ENCODE measurements around the gene COL23A1. TPM values are rescaled to one million over a fixed set of nuclear protein-coding genes. Genes with fewer than 3 reads are reported as not detected.
"Not testable (repeated sequence)": the region's sequence is repeated elsewhere in the genome, so short reads cannot be mapped to it uniquely, and the experiment has no call there.

COL23A1 gene
- total and polyA plus RNA-seq, 2 experiments from 2014 or later: 4.8 to 8.2 TPM

GRCh38 chr5:178587763-178588611 is 2.2 kb downstream of the COL23A1 start:
- H3K27ac ChIP-seq (ENCODE audit: low read depth): no peak overlapping the region
- H3K4me2 ChIP-seq: peak overlapping the region; percentile 79
- Mint-ChIP-seq H3K4me1 (peaks cover 34% of the 10 kb centered on the region), H3K4me3 (peak overlapping the region; percentile 71; the same call in 2 of the 3 replicates), H3K27ac (no peak overlapping the region), H3K9me3 (peaks cover 3% of the 10 kb centered on the region), H3K36me3 (ENCODE audit: low read depth) (no peaks in the 10 kb centered on the region; the same call in 2 of the 3 replicates), H3K27me3 (ENCODE audit: insufficient read depth, low read depth, poor library complexity) (peaks cover 33% of the 10 kb centered on the region)
- peaks cover 18% of the 10 kb centered on the region for H3K4me1 ChIP-seq (ENCODE audit: insufficient read depth)
- TF ChIP-seq CREB1 (CRISPR knock-in tag; IDR thresholded peaks at IDR 0.05; ENCODE audit: low read depth) (no peak), POLR2AphosphoS5 (IDR thresholded peaks at IDR 0.05; ENCODE audit: low read depth) (no peak), EZH2phosphoT487 (IDR thresholded peaks at IDR 0.05; ENCODE audit: unreplicated experiment) (no peak), JUNB (IDR thresholded peaks at IDR 0.05; ENCODE audit: unreplicated experiment) (no peak)
- no peaks in the 10 kb centered on the region for H4K20me1 ChIP-seq (replicated peaks; ENCODE audit: insufficient read depth)
- H3K4me3 ChIP-seq: peak overlapping the region; percentile 60
- 0 out of 2 replicates have a peak overlapping the region, but pooled peaks have one; percentile 91 for H2AFZ ChIP-seq
- ATAC-seq (no peak), DNase-seq (ENCODE audit: low spot score) (no peak)
- H3K79me2 ChIP-seq (replicated peaks; ENCODE audit: insufficient read depth): peaks cover 10% of the 10 kb centered on the region; the same call in 1 of the 2 replicates
- no peaks in the 10 kb centered on the region for H3K9me2 ChIP-seq (ENCODE audit: insufficient read depth)
- peaks cover 25% of the 10 kb centered on the region for H3K27me3 ChIP-seq (ENCODE audit: insufficient read depth)
- H3K36me3 ChIP-seq (ENCODE audit: insufficient read depth): no peaks in the 10 kb centered on the region
- H3F3A ChIP-seq (replicated peaks; ENCODE audit: low read depth): peaks cover 6% of the 10 kb centered on the region; the same call in 1 of the 2 replicates

- H4K20me1 ChIP-seq (replicated peaks; ENCODE audit: insufficient read depth): no peaks in the 10 kb centered on the region
- Mint-ChIP-seq H3K27me3 (ENCODE audit: insufficient read depth, low read depth, poor library complexity) (peaks cover 28% of the 10 kb centered on the region), H3K9me3 (peaks cover 3% of the 10 kb centered on the region), H3K4me1 (peaks cover 30% of the 10 kb centered on the region), H3K27ac (no peak overlapping the region), H3K36me3 (ENCODE audit: low read depth) (no peaks in the 10 kb centered on the region; the same call in 2 of the 3 replicates), H3K4me3 (no peak overlapping the region)
- no peak for TF ChIP-seq CTCF (conservative IDR thresholded peaks at IDR 0.05; ENCODE audit: low read depth in 2 of 2)
- no peaks in the 10 kb centered on the region for H3K36me3 ChIP-seq (ENCODE audit: insufficient read depth)
- ATAC-seq: no peak
- H3F3A ChIP-seq (replicated peaks; ENCODE audit: low read depth): peaks cover 6% of the 10 kb centered on the region; the same call in 1 of the 2 replicates
- no peaks in the 10 kb centered on the region for H3K9me2 ChIP-seq (ENCODE audit: insufficient read depth)
- no peak overlapping the region for H2AFZ ChIP-seq
- no peak overlapping the region for H3K4me3 ChIP-seq
- no peak for DNase-seq (ENCODE audit: low spot score)
- H3K4me2 ChIP-seq: no peak overlapping the region
- H3K79me2 ChIP-seq (replicated peaks; ENCODE audit: insufficient read depth): peaks cover 10% of the 10 kb centered on the region; the same call in 1 of the 2 replicates
- peaks cover 25% of the 10 kb centered on the region for H3K27me3 ChIP-seq (ENCODE audit: insufficient read depth)
- peaks cover 18% of the 10 kb centered on the region for H3K4me1 ChIP-seq (ENCODE audit: insufficient read depth)
- H3K27ac ChIP-seq (ENCODE audit: low read depth): no peak overlapping the region
Observed at GRCh38 chr5:178586396-178586795, 3.8 kb downstream of the COL23A1 start.

- not testable (repeated sequence) for H3K36me3 Mint-ChIP-seq (ENCODE audit: low read depth); H3K27ac Mint-ChIP-seq; H4K20me1 ChIP-seq (replicated peaks; ENCODE audit: insufficient read depth); H3K4me3 ChIP-seq; H3K9me2 ChIP-seq (ENCODE audit: insufficient read depth); H3K9me3 Mint-ChIP-seq; H3K27ac ChIP-seq (ENCODE audit: low read depth); H3K36me3 ChIP-seq (ENCODE audit: insufficient read depth); H3K79me2 ChIP-seq (replicated peaks; ENCODE audit: insufficient read depth); H3F3A ChIP-seq (replicated peaks; ENCODE audit: low read depth); H3K4me2 ChIP-seq; H2AFZ ChIP-seq; H3K4me3 Mint-ChIP-seq
- peaks cover 21% of the 10 kb centered on the region for H3K4me1 Mint-ChIP-seq
- H3K4me1 ChIP-seq (ENCODE audit: insufficient read depth): peaks cover 18% of the 10 kb centered on the region
- DNase-seq (ENCODE audit: low spot score): peak; percentile 30
- peaks cover 25% of the 10 kb centered on the region for H3K27me3 ChIP-seq (ENCODE audit: insufficient read depth)
- ATAC-seq: peak; percentile 9; the same call in 2 of the 3 replicates
- H3K27me3 Mint-ChIP-seq (ENCODE audit: insufficient read depth, low read depth, poor library complexity): peaks cover 28% of the 10 kb centered on the region
Observed at GRCh38 chr5:178585421-178585820, 4.8 kb downstream of the COL23A1 start.

Measured in GM23338 (cell line).